ACHN (cell line): Measurements from ENCODE around the gene CELF2.

Experiments
- DNase-seq: peaks from one replicate; pipeline ENCODE4 v3.0.0-alpha.2; 2015
- in situ Hi-C: cut with HindIII; loops from 2 replicates; pipeline ENCODE4 v1.10.0; 2017; ENCODE audit warnings: low sequenced_read_pairs, low pct_ligation_motif_present, low pct_unique_long_range_greater_than_20kb

The CELF2 gene

DNA sequence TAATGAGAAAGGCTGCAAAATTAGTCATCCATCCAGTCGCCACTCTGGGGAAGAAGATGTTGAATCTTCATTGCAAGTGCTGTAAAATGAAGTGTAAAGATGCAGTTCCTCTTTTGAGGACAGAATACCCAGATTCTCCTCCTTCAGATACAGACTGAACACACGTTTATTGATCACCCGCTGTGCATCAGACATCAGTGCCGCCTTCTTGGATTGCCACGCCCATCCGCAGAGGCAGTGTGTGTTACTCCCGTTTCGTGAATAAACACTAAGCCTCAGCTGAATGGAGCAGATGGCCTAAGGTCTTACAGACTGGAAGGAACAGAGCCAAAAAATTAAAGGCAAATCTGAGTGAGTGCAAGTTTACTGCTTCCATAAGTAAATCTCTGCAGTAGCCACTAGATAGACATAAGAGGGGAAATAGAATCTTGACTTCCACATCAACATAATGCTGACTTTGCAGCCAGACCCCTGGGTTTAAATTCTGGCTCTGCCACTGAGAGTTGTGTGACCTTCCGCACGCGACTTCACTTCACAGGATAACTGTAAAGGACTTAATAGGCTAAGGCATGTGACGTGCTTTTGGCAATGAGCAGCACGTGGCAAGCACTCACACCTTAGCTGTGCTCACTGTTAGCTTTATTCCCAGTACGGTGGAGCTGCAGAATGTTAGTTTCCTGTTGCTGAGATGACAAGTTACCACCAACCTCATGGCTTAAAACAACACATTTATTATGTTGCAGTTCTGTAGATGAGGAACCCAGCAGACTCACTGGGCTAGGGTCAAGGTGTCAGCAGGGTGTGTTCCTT is 285.9 kb downstream of the CELF2 start:
- DNase-seq: no peak
- in situ Hi-C loops: no loop called here

DNA sequence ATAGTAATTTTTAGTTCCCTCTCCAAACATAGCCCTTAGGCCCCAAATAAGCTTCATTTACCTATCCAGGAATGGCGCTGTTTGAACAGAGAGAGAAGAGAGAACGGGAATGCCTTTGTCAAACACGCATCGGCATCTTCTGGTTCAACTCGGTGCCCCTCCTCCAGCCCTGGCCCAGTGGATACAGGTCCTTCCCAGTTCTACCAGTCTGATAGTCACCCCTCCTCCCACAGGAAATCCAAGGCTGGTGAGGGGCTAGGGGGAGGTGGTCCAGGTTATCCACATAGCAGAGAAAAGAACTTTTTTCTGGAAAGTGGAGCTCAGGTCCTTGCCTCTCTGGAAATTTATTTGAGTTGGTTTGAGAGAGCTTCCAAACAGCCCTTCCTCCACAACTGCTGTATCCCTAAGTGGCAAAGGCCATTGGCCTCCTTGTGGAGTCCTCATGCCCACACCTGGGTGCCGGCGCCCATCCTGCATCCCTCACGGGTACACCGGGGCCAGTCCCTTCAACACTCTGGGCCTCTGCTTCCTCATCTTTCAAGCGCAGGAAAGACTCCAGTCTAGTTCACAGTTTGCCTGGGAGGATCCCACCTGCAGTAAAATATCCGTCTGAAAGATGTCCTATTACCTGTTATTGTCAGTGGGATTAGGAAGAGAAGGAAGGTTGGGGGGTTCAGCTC is 287.4 kb downstream of the CELF2 start:
- no peak for DNase-seq
- in situ Hi-C loops: no loop called here

DNA sequence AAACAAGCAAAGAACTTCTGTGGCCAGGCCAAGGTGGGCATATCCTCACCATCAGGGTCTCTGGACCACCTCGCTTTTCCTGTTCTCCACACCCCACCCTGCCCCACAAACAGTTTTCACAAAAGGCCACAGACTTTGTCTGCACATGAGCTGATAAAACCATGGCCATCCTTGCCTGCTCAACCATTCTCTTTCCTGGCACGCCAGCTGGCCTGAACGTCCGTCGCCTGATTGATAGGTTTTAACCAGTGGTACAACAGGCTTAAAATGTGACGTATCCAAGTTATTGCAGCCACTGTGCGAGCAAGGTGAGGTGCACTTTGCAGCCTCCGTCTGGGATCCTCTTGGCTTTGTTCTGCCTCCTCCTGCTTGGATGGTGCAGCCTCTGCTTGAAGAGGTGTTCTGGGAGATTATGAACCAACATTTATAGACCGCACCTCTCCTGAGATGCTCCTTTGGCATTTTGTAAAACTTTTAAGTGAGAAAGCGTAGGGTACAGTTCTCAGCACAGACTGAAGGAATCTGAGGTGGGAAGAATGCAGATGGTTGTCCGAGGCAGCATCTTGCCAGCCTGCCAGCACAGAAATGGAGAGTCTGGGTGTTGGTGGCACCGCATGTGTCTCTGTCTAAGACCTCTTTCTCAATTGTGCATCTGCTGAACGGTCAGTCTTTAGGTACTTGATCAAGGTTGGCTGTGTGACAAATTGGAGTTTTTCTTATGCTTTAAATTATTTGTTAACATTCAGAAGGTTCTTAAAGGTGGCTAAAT is 288.3 kb downstream of the CELF2 start:
- in situ Hi-C loops: no loop called here
- no peak for DNase-seq

DNA sequence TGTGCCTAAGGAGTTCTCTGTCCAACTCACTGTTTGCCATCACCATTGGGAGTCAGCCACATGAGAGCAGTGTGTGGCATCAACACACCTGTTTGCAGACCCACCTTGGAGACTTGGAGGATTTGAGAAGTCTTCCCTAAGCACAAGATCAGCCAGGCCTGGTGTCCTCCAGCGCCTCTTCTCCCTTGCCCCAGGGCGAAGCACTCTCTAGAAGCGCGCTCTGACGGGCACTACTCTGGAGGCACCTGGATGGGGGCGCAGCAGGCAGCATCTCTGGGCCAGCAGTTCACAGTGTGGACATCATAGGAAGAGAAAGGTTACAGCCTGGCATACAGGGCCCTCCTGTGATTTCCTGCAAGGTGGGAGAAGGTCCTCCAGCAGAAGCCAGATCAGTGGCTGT is 289.3 kb downstream of the CELF2 start:
- no peak for DNase-seq
- in situ Hi-C loops: no loop called here

DNA sequence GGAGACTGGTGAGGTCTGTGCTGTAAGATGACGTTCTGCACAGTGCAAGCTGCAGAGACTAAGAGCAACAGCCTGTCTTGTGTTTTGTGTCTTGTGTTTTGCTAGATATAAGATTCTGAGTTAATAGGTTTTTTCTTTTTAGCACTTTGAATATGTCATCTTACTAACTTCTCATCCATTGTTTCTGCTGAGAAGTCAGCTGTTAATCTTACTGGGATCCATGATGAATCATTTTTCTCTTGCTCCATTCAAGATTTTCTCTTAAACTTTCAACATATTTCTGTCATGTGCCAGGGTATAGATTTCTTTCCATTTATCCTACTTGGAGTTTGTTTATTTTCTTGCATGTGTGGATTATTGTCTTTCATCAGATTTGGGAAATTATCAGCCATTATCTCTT is 290.3 kb downstream of the CELF2 start:
- in situ Hi-C loops: no loop called here
- no peak for DNase-seq

DNA sequence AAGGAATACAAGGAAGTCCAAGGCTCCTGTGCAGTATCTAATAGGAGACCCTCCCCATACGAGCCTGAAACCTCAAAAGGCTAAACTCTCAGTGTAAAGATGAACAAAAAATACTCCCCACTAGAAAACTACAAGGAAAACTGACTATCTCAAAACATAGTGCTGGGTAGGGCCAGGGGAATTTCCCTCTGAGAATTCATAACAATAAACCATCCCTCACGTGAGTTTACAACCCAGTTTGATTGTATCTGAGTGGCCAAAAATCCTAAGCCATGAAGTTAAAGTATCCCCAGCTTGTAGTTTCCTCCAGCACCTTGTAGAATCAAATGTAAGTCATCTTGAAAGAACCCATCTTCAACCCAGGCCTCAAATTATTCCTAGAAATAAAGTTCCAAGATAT is 293.4 kb downstream of the CELF2 start:
- in situ Hi-C loops: no loop called here
- DNase-seq: no peak

DNA sequence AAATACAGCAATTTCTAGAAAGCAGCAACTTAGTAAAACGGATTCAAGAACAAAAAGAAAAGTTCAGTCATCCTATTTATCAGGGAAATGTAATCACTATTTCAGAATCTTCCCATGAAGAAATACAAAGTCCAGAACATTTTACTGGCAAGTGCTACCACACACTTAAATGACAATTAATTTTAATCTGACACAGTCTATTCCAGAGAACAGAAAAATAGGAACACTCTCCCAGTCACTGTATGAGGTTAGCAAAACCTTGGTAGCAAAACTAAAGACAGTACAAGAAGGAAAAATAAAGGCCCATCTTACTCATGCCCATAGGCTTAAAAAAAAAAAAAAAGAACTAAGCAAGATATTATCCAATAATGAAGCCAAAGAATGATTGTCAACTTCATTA is 295.8 kb downstream of the CELF2 start:
- DNase-seq: no peak
- in situ Hi-C loops: no loop called here

DNA sequence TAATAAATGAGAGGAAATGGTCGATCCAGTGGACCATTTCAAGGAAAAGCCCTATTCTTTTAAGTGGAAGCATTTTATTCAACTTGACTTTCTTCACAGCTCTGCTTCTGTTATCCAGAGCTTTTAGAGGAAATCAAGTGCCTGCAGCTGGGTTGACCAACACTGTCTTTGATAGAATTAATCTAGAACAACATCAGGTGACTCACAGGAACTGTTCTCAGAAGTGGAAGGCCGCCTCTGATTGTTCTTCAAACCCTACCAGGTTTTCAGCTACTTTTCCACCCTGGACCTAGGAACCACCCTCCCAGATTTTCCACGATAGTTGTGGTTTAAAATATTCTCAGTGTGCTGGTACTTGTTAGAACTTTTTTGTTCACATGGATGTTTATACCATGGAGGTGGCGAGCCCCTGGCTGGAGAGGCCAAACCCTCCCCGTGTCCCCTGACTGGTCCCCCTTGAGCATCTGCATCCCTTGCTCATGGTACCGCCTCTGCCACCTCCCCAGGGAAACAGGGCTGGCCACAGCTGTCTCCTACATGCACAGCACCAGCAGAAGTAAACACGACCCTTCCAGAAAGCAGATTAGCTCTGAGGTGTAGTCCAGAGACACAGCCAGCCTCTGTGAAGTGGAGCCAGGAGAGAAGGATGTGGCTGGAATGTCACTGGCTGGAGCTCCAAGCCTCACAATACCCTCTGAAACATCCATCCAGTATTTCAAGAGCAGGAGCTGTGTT is 300.4 kb downstream of the CELF2 start:
- DNase-seq: no peak
- in situ Hi-C loops: no loop called here

DNA sequence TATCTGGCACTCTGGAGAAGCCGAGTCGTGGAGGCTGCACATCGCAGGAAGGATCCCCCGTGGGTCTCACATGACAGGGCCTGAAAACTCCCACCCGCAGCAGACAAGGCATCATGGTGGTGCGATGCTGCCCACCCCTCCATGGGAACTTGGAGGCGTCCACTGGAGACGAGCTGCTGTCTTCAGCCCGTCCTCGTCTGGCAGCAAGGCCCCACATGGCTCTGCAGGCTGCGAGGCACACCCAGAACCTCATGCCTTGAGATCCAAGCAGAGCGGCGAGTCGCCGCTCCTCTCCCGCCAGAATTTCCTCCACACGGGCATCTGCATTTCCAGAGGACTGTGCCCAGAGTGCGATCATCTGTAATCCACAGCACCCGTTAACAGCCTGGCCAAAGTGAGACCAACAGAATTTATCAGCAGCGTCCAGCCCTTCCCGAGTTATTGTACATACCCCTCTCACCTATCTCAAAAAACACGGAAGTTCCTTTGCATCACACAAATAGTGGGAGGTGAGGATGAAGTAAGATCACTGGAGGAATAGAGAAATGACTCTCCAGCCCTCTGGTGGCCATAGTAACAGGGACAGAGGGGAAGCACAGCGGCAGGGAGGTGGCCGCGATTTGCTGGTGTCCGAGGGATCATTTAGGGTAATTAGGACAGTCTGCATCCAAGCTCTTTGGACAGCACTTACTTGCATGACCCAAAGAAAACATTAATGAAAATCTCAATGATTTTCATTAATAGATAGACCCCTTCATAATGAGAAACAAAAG is 301.3 kb downstream of the CELF2 start:
- DNase-seq: no peak
- in situ Hi-C loops: no loop called here

DNA sequence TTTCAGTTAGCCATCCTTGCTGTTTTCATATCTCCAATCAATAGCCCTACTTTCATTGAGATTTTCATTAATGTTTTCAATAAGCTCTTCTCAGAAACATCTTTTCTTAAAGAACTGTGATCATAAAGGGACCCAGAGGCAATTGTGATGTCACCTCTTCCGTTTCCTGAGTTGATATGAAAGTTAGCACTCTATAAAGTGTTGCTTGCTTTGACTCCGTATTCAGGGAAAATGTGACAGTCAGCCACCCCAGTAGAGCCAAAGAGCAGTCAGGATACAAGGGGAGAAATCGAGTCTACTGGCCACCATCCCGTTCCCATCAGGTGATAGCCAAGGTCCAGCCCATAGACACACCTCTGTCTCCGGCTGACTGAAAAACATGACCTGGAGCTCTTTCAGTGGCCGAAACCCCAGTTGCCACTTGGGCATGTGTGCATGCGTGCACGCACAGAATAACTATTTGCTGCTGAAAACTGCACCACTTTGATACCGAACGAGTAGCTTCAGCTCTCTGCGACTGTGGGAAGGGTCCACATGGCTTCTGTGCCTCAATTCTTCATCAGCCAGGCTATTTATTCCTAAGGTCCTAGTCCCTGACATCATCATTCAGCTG is 302.4 kb downstream of the CELF2 start:
- in situ Hi-C loops: no loop called here
- DNase-seq: no peak

DNA sequence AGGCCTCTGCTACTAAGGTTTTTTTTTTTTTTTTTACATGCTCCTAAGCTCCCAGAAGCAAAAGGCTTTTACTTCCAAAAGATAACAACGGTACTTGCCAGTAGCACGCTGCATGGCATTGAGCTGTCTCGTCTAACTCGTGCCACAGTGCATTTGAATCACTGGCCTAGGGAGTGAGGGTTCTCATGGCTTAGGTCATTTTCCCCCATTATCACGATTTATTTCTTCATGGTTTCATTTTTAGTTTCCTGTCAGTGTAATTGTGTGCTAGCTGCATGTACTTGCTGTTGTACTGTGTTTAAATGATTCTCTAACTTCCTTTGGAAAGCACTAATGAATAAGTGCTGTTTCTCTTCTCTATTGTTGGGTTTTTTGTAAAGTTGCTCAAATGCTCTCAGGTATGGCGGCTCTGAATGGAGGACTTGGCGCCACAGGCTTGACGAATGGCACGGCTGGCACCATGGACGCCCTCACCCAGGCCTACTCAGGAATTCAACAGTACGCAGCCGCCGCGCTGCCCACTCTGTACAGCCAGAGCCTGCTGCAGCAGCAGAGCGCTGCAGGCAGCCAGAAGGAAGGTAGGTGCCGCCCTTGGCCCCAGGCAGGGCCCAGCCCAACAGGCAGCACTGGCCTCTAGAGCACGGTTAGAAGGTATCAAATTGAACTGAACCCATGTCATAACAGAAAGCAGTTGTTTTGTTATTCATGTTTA is 303.3 kb downstream of the CELF2 start:
- DNase-seq: no peak
- in situ Hi-C loops: no loop called here

DNA sequence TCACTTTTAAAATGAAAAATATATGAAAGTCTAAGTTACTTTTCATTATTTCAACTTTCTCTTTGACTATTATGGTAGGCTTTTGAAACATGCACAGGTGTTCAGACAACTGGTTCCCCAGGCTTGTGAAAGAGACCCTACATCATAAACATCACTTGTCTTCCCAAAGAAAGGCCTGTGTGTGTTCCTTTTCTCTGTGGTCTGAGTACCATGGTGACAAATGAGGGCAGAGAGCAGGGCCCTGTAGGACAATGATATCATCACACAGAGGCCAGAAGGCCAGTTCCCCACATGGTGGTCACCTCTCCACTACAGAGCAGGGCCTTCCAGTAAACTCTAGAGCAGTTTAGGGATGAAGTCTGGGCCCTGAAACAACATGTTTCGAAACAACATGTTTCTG is 305.0 kb downstream of the CELF2 start:
- DNase-seq: no peak
- in situ Hi-C loops: no loop called here

DNA sequence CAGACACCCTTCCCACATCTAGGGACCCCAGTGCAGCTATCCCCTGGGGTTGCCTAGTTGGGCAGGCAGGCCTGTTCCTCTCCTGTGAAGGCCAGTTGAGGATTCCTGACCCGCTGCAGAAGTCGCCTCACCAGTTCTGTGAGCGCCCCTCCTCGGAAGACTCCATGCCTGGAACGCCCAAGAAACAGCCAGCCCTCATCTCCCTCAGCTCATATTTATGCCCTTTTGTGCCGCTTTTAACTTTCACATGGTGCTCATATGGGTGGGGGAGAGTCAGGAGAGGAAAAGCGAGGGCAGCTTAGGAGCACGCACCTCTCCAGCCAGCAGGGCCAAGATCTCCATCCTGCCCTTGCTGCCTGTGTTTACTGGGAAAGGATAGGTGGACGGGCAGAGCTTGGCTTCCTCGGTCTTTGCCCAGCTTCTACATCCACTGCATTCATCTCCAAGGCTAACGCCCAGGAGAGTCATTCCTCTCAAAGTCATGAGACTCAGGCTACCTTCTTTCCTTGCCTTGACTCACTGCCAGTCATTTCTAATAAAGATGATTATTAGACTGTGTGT is 307.2 kb downstream of the CELF2 start:
- DNase-seq: no peak
- in situ Hi-C loops: no loop called here

DNA sequence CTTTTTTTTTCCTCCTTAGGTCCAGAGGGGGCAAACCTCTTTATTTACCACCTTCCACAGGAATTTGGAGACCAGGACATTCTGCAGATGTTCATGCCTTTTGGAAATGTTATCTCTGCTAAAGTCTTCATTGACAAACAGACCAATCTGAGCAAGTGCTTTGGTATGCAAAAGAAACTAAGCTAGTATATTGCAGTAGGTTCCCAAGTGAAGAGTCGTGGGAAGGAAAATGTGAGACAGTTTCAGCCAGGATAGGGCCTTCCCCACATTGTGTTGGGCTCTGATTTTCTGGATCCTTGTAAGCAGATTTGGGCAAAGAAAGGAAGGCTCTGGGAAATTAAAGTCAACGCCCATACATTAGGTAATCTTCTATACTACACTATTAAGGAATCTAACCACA is 308.1 kb downstream of the CELF2 start:
- in situ Hi-C loops: no loop called here
- DNase-seq: no peak

DNA sequence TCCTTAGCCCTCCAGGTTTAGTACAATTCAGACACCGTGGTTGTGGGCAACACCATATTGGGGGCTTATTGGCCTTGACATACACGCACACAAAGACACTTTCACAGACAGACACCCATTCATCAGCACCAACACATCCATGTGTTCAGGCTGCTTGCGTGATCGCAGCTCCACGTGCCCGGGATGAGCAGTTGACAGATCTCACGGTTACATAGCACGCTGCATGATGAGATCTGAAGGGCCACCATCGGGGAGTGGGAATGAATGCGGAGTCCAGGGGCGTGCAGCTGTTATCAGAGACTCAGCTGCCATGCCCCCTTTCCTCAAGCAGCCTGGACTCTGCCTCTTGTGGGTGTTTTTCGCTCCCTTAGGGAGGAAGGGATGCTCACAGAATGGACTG is 308.6 kb downstream of the CELF2 start:
- in situ Hi-C loops: no loop called here
- no peak for DNase-seq

DNA sequence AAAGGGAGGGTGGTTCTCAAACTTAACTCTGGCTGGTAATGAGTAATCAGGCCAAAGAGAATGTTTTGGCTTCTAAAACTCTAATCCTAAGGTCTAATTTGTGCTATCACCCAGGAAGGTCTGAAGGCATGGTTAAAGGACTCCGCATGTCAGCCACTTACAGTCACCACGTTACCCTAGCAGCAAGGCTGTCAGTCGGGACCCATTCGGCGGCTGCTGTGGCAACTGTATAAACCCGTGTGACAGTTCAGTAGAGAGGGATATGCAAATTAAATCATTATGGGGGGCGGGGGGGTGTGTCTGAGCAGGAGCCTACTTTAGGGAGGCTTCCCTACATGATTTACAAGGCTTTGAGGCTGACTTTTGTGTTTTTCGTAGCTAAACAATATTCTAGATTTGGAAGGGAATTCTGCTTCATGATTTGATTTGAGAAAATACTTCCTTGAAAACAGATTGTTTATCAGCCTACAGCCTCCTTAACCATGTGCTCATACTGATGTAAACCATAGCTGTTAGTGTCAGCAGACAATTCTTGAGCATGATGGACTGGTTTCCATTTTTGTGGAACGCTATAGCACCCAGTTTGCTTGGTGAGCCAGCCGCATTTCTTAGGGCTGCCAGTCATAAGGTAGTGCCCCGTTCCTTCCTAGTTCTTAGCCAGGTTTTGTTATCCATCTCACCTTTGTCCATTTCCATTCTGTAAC is 309.4 kb downstream of the CELF2 start:
- no peak for DNase-seq
- in situ Hi-C loops: no loop called here
